Tibial nerve (tissue), 4 donors: ENCODE data around the gene C18orf63. TPM values are rescaled to one million over a fixed set of nuclear protein-coding genes. Genes with fewer than 3 reads are reported as not detected.

Experiments
- DNase-seq, 2 donors: peaks; one replicate each; pipeline ENCODE4 v3.0.0-alpha.2; 2019; ENCODE audit warnings: low spot score in 2 of 2
- H3K27ac ChIP-seq, 4 donors: fragments of 200-600 bp; sonication (generic) in 3 of 4; one replicate each; pipeline ENCODE4 v1.5.1; 2017 to 2019; ENCODE audit warnings: mild to moderate bottlenecking in 1 of 4
- H3K27me3 ChIP-seq, 2 donors: fragments of 200-600 bp; sonication (generic) in 1 of 2; one replicate each; pipeline versions ENCODE4 v1.5.1 to v1.6.0; 2017 to 2019
- H3K36me3 ChIP-seq, 3 donors: fragments of 200-600 bp; sonication (generic); one replicate each; pipeline ENCODE4 v1.5.1; 2018 to 2019
- H3K4me1 ChIP-seq, 4 donors: fragments of 200-600 bp; sonication (generic) in 3 of 4; one replicate each; pipeline ENCODE4 v1.5.1; 2017 to 2019
- H3K4me3 ChIP-seq, 4 donors: fragments of 200-600 bp; sonication (generic) in 3 of 4; one replicate each; pipeline ENCODE4 v1.5.1; 2017 to 2019; ENCODE audit warnings: mild to moderate bottlenecking in 1 of 4, moderate library complexity in 1 of 4
- H3K9me3 ChIP-seq, 4 donors: fragments of 200-600 bp; sonication (generic) in 3 of 4; one replicate each; pipeline ENCODE4 v1.5.1; 2017 to 2019
- CTCF ChIP-seq, 5 experiments: fragments of 200-600 bp in 3 of 5; fragments of 450-650 bp in 2 of 5; sonication (generic) in 3 of 5; IDR thresholded peaks; one replicate each; pipeline ENCODE4 v1.5.1; 2016 to 2019; ENCODE audit warnings: antibody characterized with exemption in 5 of 5, mild to moderate bottlenecking in 3 of 5, moderate library complexity in 2 of 5
- EP300 ChIP-seq, 2 donors: sonication (generic); formaldehyde crosslinking; IDR thresholded peaks; one replicate each; pipeline ENCODE4 v1.6.1; 2017; ENCODE audit warnings: antibody characterized with exemption in 2 of 2, mild to moderate bottlenecking in 1 of 2
- POLR2A ChIP-seq, 2 donors: fragments of 450-650 bp; IDR thresholded peaks; one replicate each; pipeline ENCODE4 v1.6.1; 2017; ENCODE audit warnings: antibody characterized with exemption in 2 of 2, mild to moderate bottlenecking in 2 of 2, moderate library complexity in 2 of 2
- WGBS, 2 donors: methylation state at CpG; one replicate each; pipeline ENCODE4 v1.1.5; 2018; 5-methylcytosine and 5-hydroxymethylcytosine counted together
- total RNA-seq, 4 donors: library from RNA; depleted of rRNA; stranded (reverse); fragments of >200 nt; gene quantifications; one replicate each; pipeline ENCODE4 v1.1.0, GENCODE V29; 2016

Gene C18orf63
- total RNA-seq, 4 donors from 2014 or later: not detected

GRCh38 chr18:74328206-74328605 is 12.6 kb downstream of the C18orf63 start:
- Histone ChIP-seq H3K4me3 (no peak overlapping the region), H3K27ac (no peak overlapping the region), H3K36me3 (no peaks in the 10 kb centered on the region), H3K4me1 (no peaks in the 10 kb centered on the region), H3K9me3 (no peaks in the 10 kb centered on the region), H3K27me3 (no peaks in the 10 kb centered on the region)
- DNase-seq: no peak
- 69 to 71% methylated on average over 2 of the region's 2 CpGs for WGBS, 2 donors
- TF ChIP-seq POLR2A (IDR thresholded peaks at IDR 0.05) (no peak), CTCF (IDR thresholded peaks at IDR 0.05) (no peak), EP300 (IDR thresholded peaks at IDR 0.05) (no peak)

DNA sequence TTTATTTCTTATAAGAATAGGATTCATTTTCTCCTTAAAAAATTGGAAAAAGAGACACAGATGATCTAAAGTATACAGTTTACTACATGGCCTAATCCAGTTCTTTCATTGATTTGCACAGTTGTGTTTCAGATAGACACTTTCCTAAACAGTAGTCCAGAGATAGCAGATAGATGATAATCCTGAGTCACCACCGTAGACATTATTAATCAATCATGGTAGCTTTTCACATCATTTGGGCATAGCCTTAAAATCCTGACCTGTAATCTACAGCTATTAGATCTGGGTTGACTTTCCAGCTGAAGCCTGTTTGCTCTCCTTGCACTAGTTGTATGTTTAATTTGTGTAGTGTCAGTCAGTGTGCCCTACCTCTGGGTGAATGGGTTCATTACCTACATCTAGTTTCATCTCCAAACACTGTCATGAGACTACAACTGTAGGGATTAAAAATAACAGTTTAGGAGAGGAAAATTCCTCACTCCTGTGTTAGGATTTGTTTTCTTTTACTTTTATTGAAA is 14.1 kb downstream of the C18orf63 start:
- no peaks in the 10 kb centered on the region for H3K27me3 ChIP-seq
- WGBS, 2 donors: 93 to 100% methylated on average over 1 of the region's 1 CpG
- no peaks in the 10 kb centered on the region for H3K9me3 ChIP-seq
- H3K36me3 ChIP-seq: no peaks in the 10 kb centered on the region
- DNase-seq: no peak
- no peak overlapping the region for H3K27ac ChIP-seq
- TF ChIP-seq CTCF (IDR thresholded peaks at IDR 0.05) (no peak), EP300 (IDR thresholded peaks at IDR 0.05) (no peak), POLR2A (IDR thresholded peaks at IDR 0.05) (no peak)
- no peaks in the 10 kb centered on the region for H3K4me1 ChIP-seq
- no peak overlapping the region for H3K4me3 ChIP-seq

GRCh38 chr18:74331404-74331803 is 15.8 kb downstream of the C18orf63 start:
- no peaks in the 10 kb centered on the region for H3K9me3 ChIP-seq
- TF ChIP-seq CTCF (IDR thresholded peaks at IDR 0.05) (peak in 3 of 5 experiments; percentile 22 to 56 (median 51)), EP300 (IDR thresholded peaks at IDR 0.05) (no peak), POLR2A (IDR thresholded peaks at IDR 0.05) (no peak)
- 42 to 53% methylated on average over 2 of the region's 2 CpGs for WGBS, 2 donors
- no peaks in the 10 kb centered on the region for H3K4me1 ChIP-seq
- H3K36me3 ChIP-seq: no peaks in the 10 kb centered on the region
- no peaks in the 10 kb centered on the region for H3K27me3 ChIP-seq
- H3K27ac ChIP-seq: no peak overlapping the region
- peak in 1 of 2 donors; percentile 22 for DNase-seq
- H3K4me3 ChIP-seq: no peak overlapping the region

DNA sequence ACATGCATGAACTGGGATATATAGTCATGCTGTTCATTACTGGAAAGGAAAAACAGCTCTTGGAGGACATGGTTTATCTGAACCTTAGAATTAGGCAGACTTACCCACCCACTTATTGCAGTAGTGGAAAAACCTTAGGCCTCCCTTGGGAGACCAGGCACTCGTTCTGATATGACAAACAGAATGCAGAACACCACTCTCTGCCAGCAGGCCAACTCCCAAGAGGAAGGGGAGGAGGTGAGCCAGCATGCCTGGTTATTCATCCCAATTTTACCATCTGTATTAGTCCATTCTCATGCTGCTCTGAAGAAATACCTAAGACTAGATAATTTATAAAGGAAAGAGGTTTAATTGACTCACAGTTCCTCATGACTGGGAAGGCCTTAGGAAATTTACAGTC is 17.5 kb downstream of the C18orf63 start:
- 53 to 56% methylated on average over 1 of the region's 1 CpG for WGBS, 2 donors
- H3K4me3 ChIP-seq: no peak overlapping the region
- TF ChIP-seq POLR2A (IDR thresholded peaks at IDR 0.05) (no peak), CTCF (IDR thresholded peaks at IDR 0.05) (no peak), EP300 (IDR thresholded peaks at IDR 0.05) (no peak)
- H3K27ac ChIP-seq: no peak overlapping the region
- H3K9me3 ChIP-seq: no peaks in the 10 kb centered on the region
- no peaks in the 10 kb centered on the region for H3K27me3 ChIP-seq
- no peak for DNase-seq
- no peaks in the 10 kb centered on the region for H3K4me1 ChIP-seq
- H3K36me3 ChIP-seq: no peaks in the 10 kb centered on the region

GRCh38 chr18:74334242-74334893 is 18.7 kb downstream of the C18orf63 start:
- H3K27ac ChIP-seq: no peak overlapping the region
- H3K36me3 ChIP-seq: no peaks in the 10 kb centered on the region
- H3K27me3 ChIP-seq: no peaks in the 10 kb centered on the region
- H3K9me3 ChIP-seq: no peaks in the 10 kb centered on the region
- H3K4me1 ChIP-seq: no peaks in the 10 kb centered on the region
- no peak overlapping the region for H3K4me3 ChIP-seq
- TF ChIP-seq EP300 (IDR thresholded peaks at IDR 0.05) (no peak), POLR2A (IDR thresholded peaks at IDR 0.05) (no peak), CTCF (IDR thresholded peaks at IDR 0.05) (no peak)
- DNase-seq: no peak
